Ureter (tissue), 1 donor: Measurements from ENCODE around the gene ARMC9. TPM values are rescaled to one million over a fixed set of nuclear protein-coding genes. Genes with fewer than 3 reads are reported as not detected.
A peak's percentile ranks its signal among the peaks of the same experiment; 100 is the strongest.

Experiments
- DNase-seq: peaks from one replicate; pipeline ENCODE4 v3.0.0-alpha.2; 2020; ENCODE audit warnings: low spot score
- total RNA-seq: library from RNA; stranded (reverse); gene quantifications from one replicate; pipeline ENCODE4 v1.2.4, GENCODE V29; 2023
- donor health status: DM: yes; HTN: yes; CAD: no.

The ARMC9 gene
- total RNA-seq, 1 donor from 2014 or later = 16.0 TPM

- DNase-seq = no peak
Observed at GRCh38 chr2:231308219-231308618, 109.8 kb downstream of the ARMC9 start.

DNA sequence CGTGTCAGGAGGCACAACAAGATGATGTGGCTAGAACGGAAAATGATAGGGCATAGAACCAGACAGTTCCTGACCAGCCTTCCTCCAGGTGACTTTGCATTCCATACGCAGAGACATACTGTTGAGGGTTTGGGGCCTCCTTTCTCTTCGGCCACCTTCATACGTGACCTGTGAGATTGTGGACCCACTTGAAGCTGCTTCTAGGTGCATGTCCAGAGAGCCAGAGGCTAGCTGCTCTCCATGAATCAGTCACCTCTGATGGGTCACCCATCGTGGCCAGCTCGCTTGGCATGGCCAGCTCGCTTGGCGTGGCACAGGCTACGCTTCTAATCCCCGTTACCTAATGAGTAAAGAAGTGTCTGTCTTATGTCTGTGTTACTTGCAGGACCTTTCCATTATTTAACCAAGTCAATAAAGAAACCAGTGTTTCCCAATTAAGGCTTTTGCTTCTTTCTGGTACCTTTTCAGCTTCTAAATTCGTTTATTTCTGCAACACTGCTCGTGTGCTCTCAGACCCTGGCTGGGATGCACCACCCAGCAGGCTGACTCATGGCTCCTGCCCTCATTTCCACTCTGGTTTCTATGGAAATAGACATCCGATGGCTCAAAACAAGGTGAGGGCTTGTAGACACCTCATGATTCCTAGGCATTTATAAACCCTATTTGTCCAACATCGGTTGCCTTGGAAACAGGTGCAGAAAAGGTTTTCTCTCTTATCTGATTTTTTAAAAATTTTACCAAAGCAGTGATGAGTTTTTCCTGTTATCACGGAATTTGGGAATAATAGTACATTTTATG is 110.4 kb downstream of the ARMC9 start:
- no peak for DNase-seq

DNA sequence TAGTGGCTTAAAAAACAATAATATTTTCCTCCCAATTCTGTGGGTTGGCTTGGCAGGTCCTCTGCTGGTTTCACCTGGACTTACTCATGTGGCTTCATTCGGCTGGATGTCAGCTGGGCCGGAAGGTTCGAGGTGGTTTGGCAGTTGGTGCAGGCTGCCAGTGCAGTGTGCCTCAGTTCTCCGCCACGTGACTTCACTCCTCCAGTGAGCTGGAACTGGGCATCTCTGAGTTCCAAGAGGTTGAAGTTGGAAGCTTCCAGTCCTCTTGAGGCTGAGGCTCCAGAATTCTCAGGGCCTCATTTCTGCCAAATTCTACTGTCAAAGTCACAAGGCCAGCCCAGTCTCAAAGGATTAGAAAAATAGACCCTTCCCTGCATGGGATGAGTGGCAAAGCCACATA is 113.6 kb downstream of the ARMC9 start:
- peak; percentile 34 for DNase-seq

DNA sequence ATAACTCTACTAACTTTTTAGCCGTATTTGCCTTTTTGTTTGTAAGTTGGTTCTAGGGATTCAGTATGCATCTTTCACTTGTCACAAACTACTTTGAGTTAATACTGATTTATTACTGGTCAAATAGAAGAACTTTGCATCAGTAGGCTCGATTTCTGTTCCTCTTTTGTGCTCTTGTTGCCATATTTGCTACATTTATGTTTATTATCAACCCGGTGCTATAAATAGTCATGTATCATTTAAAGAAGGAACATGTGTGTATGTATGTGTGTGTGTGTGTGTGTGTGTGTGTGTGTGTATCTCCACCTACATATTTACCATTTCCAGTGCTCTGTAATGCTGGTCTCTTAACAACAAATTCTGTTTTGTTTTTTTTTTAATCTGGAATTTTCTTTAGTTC is 117.5 kb downstream of the ARMC9 start:
- DNase-seq = no peak

DNA sequence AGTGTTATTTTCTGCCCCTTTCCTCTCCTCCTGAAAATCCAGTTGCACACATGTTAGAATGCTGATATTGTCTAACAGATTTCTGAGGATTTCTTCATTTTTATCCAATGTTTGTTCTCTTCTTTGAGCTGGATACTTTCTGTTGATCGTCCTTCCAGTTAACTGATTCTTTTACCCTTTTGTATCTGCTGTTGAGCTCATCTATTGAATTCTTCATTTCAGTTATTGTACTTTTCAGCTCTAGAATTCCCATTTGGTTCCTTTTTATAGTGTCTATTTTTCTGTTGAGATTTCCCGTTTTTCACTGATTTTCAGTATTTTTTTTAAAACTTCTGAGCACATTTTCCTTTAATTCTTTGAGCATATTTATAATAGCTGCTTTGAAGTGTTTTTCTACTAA is 119.1 kb downstream of the ARMC9 start:
- DNase-seq = no peak

- DNase-seq = no peak
Observed at GRCh38 chr2:231318436-231318835, 120.0 kb downstream of the ARMC9 start.

DNA sequence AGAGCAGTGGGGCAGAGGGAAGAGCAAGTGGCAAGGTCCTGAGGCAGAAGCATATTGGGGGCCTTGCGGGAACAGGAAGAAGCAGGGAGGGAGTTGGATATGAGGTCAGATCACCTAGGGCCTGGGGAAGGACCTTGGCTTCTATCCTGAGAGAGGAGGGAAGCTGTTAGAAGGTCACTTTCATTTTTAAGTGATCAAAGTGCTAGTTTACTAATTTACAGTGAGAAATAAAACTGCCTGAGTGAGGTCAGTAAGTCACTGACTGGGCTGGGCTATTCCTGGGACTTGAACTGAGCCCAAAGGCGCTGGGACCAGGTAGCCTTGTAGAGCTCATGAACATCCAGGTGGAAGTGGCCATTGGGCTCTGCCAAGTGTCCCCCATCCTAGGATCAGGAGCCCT is 120.5 kb downstream of the ARMC9 start:
- peak; percentile 23 for DNase-seq

- DNase-seq = no peak
Observed at GRCh38 chr2:231319867-231320266, 121.4 kb downstream of the ARMC9 start.

DNA sequence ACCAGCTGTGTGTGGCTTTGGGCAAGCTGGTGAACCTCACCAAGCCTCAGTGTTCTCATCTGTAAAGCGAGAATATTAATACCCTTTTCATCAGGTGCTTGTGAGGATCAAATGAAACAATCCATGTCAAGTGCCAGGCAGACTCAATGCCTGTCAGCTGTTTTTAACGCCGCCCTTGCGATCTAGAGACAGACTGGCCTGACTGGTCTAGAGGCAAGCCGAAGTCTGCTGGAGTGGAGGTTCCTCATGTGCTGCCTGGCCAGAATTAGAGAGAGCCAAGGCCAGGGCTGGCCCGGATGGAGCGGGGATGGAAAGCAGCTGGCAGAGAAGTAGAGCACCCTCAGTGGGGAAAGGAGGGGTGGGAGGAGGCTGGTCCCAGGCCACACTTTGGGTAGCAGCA is 122.6 kb downstream of the ARMC9 start:
- DNase-seq = peak; percentile 42

DNA sequence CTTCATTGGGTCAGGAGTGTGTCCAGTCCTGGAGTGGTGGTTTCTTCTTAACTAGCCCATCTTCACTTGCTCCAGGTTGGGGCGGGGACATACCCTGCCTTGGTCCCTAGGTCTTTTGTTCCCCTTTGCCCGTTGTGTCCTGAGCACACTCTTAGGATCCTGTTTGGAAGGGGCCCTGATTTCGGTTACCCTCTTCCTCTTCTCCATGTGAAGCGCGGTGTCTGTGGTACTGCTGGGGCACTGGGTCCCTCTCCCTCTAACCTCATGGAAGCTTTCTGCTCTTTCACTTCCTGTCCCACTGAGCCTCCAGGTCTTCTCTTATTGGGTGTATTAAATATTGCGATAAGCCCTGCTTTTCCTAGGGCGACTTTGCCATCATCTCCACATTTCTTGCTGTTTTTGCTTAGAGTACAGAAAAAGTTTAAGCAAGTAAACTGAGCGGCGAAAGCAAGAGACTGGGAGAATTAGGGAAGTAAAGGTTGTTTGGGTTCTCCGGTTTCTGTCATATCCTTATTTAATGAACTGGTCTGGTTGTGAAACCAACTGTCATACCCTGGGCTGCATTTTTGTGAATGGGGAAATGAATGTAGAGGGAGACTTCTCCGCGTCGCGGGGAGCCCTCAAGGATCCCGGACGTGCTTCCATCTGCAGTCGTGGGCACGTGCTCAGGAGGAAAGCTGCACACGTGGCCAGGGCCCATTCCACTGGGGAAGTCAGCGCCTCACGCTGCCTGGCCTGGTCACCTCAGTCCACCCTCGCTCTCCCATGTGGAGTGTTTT is 123.3 kb downstream of the ARMC9 start:
- peak; percentile 44 for DNase-seq

DNA sequence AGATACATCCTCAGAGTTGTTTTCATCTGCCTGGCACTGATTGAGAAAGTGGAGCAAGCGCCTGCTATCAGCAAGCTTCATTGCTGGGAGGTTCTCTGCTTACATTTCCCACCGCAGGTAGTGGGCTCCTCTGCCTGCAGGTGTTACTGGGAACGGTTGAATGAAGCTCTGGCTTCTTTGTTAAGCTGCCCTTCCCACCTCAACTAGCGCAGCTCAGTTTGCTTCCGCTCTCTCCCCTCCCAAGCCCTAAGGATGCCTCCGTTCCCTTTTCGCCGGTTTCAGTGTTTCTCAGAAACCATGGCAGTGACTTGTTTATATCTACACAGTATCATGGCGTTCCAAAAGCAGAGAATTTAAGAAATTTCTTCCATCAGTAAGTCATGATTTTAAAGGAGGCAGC is 124.9 kb downstream of the ARMC9 start:
- DNase-seq = peak; percentile 37

- DNase-seq = no peak
Observed at GRCh38 chr2:231325826-231326225, 127.4 kb downstream of the ARMC9 start.

DNA sequence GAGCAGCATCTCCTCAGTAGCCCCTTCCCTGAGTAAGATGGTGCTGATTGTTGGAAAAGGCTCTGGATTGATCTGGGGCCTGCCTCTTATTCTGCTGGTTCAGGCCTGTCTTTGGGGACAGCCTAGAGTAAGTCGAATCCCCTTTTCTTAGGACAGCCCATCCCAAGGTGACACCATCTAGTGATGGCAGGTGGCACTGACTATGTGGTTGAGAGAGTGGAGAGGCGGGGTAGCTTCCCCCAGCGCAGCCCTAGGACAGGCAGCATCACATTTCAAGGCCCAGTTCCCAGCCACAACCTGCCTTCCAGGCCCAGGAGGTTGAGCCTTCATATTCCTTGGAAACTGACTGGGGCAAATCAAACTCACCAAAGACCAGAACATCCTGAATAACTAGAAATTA is 128.0 kb downstream of the ARMC9 start:
- DNase-seq = no peak

DNA sequence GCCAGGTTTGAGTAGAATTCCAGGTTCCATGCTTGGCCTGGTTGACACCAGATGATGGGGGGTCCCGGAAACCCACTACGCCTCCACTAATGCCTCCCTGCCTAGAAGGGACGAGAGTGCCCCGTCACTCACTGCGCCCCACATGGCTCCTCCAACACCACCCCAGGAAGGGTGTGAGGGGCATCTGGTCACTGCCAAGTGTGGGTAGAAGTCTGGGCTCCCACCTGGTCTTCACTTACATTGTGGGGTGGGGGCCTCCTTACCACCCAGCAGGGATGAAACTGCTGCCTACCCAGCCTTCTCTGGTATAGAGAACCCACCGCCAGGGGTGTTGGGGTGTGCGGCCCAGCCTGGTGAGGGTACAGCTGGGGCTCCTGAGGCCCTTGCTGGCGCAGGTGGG is 131.9 kb downstream of the ARMC9 start:
- DNase-seq = no peak

DNA sequence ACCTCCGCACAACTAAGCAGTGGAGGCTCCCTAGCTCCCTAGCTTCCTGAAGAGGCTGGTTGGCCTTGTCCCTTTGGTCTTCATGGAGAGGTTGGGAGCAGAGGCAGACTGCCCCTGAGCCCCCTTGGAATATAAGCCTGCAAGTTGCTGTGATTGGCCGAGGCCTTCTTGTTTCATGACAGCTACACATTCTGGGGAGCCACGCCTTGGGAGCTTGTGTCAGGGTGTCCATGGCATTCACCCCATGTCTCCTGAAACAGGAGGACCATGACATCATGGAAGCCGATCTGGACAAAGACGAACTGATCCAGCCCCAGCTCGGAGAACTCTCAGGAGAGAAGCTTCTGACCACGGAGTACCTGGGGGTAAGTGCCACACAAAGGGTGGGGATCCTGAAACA is 133.1 kb downstream of the ARMC9 start:
- DNase-seq = peak; percentile 13

GRCh38 chr2:231332388-231332787 is 134.0 kb downstream of the ARMC9 start:
- DNase-seq = no peak

DNA sequence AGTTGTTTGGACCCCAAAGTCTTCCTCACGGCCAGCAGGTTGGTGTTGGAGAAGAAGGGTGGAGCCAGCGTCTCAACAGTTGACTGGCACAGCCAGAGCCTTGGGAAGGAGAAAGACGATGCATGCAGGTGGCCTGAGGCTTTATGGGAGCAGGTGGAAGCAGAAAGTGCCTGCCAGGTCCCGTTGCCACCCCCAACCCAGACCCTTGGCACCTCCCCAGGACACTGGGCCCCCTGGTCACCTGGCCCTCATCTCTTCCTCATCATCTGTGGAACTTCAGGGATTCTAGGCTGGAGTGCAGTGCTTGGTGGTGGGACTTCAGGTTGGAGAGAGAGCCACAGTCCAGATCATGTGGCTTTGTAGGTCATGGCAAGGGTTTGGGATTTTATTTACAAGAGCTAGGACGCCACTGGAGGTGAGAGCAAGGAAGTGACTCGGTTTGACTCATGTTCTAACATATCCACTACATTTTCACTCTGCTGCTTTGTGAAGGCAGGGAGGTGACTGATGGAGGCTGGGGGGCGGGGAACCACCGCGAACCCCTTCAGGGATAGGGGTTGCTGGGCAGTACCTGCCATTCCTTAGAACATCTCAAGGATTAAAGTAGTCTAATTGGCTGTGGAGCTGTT is 134.6 kb downstream of the ARMC9 start:
- DNase-seq = peak; percentile 19

DNA sequence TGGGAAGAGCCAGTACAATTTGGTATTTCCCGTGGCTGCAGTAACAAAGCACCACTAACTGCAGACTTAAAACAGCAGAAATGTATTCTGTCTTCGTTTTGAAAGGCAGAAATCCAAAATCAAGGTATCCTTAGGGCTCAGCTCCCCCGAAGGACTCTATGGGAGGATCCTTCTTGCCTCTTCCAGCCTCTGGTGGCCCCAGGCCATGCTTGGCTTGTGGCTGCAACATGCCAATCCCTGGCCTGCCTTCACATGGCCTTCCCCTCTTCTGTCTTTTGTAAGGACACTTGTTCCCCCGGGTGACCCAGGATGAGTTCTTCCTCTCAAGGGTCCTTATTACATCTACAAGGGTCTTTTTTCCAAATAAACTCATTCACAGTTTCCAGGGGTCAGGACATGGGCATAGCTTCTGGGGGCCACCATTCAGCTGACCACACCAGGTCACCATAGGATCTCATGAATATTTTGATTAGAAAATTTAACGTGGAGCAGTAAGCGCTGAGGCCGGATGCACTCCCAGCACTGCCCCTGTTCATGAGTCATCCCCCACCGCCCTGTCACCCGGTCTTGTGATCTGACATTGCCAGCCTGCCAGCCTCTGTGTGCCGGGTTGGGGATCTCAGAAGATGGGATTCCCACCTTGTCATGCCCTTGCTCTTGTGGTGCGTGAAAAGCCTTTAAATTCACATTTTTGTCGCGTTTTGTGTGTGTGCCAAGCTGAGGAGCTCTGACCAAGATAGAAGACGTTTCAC is 135.9 kb downstream of the ARMC9 start:
- peak; percentile 38 for DNase-seq

- no peak for DNase-seq
Observed at GRCh38 chr2:231334981-231335380, 136.6 kb downstream of the ARMC9 start.

GRCh38 chr2:231335591-231335990 is 137.2 kb downstream of the ARMC9 start:
- peak; percentile 23 for DNase-seq

DNA sequence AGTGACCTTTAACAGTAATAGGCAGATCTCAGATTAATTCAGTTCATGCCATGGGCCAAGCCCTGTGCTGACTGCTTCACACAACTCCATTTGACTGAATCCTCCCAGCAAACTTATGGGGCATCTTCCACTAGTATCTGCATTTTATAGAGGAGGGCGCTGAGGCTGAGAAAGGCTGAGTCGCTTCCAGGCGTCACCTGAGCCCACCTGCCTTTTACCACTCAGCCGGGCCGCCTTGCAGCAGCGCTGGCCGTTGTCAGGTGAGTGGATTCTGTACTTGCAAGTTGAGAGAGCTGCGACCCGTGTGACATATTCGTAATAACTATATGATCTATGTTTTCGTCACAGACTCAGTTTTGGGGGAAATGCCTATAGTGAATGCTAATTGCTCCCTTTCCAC is 137.8 kb downstream of the ARMC9 start:
- DNase-seq = peak; percentile 20

- peak; percentile 26 for DNase-seq
Observed at GRCh38 chr2:231336700-231337099, 138.3 kb downstream of the ARMC9 start.
